Effector memory CD8-positive, alpha-beta T cell (primary cell): ENCODE data around the gene CDC27.

Source experiments
- ATAC-seq: fragments of 150-1000 bp; cut with Tn5 transposase; replicated peaks from 2 replicates; pipeline ENCODE4 v1.10.0; 2021; ENCODE audit warnings: mild to moderate bottlenecking, moderate library complexity
- DNase-seq, 3 experiments: peaks; one replicate each; pipeline ENCODE4 v3.0.0; 2021
- H3K27ac Mint-ChIP-seq, 2 donors: one replicate each; pipeline ENCODE4 v1.8.0; 2022; ENCODE audit warnings: mild to moderate bottlenecking in 2 of 2, mixed read lengths in 2 of 2, moderate library complexity in 2 of 2
- H3K27me3 Mint-ChIP-seq, 2 donors: one replicate each; pipeline ENCODE4 v1.8.0; 2022; ENCODE audit warnings: mixed read lengths in 2 of 2
- H3K36me3 Mint-ChIP-seq: one replicate; pipeline ENCODE4 v1.8.0; 2022; ENCODE audit warnings: mild to moderate bottlenecking, moderate library complexity, mixed read lengths; ENCODE audit not compliant: insufficient read depth
- H3K4me1 Mint-ChIP-seq, 2 donors: one replicate each; pipeline ENCODE4 v1.8.0; 2022; ENCODE audit warnings: low read depth in 2 of 2, mixed read lengths in 2 of 2
- H3K4me3 Mint-ChIP-seq, 2 donors: one replicate each; pipeline ENCODE4 v1.8.0; 2022; ENCODE audit warnings: mild to moderate bottlenecking in 2 of 2, mixed read lengths in 2 of 2, moderate library complexity in 2 of 2
- H3K9me3 Mint-ChIP-seq, 2 donors: one replicate each; pipeline ENCODE4 v1.8.0; 2022; ENCODE audit warnings: mixed read lengths in 2 of 2

The CDC27 gene

GRCh38 chr17:47214931-47215330 lies 25.8 kb upstream of the CDC27 start:
- no peak overlapping the region for H3K27ac Mint-ChIP-seq
- H3K4me3 Mint-ChIP-seq = no peak overlapping the region
- DNase-seq = no peak
- H3K9me3 Mint-ChIP-seq = no peaks in the 10 kb centered on the region
- no peak for ATAC-seq
- H3K4me1 Mint-ChIP-seq = peaks cover 21 to 22% of the 10 kb centered on the region in 2 donors
- H3K36me3 Mint-ChIP-seq = peaks cover 3% of the 10 kb centered on the region
- H3K27me3 Mint-ChIP-seq = no peaks in the 10 kb centered on the region

- H3K4me1 Mint-ChIP-seq = peaks cover 7 to 20% of the 10 kb centered on the region in 2 donors
- ATAC-seq (no peak), DNase-seq (no peak)
- H3K27me3 Mint-ChIP-seq = no peaks in the 10 kb centered on the region
- H3K36me3 Mint-ChIP-seq = peaks cover 3% of the 10 kb centered on the region
- no peak overlapping the region for H3K27ac Mint-ChIP-seq
- H3K4me3 Mint-ChIP-seq = no peak overlapping the region
- no peaks in the 10 kb centered on the region for H3K9me3 Mint-ChIP-seq
Observed at GRCh38 chr17:47213540-47213939, 24.4 kb upstream of the CDC27 start.

- peaks cover 8 to 16% of the 10 kb centered on the region in 2 donors for H3K4me1 Mint-ChIP-seq
- no peaks in the 10 kb centered on the region for H3K27me3 Mint-ChIP-seq
- no peak overlapping the region for H3K4me3 Mint-ChIP-seq
- H3K36me3 Mint-ChIP-seq = peaks cover 3% of the 10 kb centered on the region
- no peak for ATAC-seq
- DNase-seq = no peak
- no peaks in the 10 kb centered on the region for H3K9me3 Mint-ChIP-seq
- peak overlapping the region in 1 of 2 donors; percentile 14 for H3K27ac Mint-ChIP-seq
Observed at GRCh38 chr17:47212458-47212857, 23.4 kb upstream of the CDC27 start.

- peak overlapping the region; percentile 4 to 29 for H3K27ac Mint-ChIP-seq
- H3K27me3 Mint-ChIP-seq = no peaks in the 10 kb centered on the region
- peaks cover 13 to 21% of the 10 kb centered on the region in 2 donors for H3K4me1 Mint-ChIP-seq
Observed at GRCh38 chr17:47210779-47211178, 21.7 kb upstream of the CDC27 start.

GRCh38 chr17:47210105-47210504 lies 21.0 kb upstream of the CDC27 start:
- peaks cover 20 to 28% of the 10 kb centered on the region in 2 donors for H3K4me1 Mint-ChIP-seq
- no peak overlapping the region for H3K4me3 Mint-ChIP-seq
- H3K36me3 Mint-ChIP-seq = peaks cover 3% of the 10 kb centered on the region
- H3K27me3 Mint-ChIP-seq = no peaks in the 10 kb centered on the region
- H3K9me3 Mint-ChIP-seq = no peaks in the 10 kb centered on the region
- DNase-seq (no peak), ATAC-seq (no peak)
- no peak overlapping the region for H3K27ac Mint-ChIP-seq

More at GRCh38 chr17:47210779-47211178, 21.7 kb upstream of the CDC27 start:
- no peak overlapping the region for H3K4me3 Mint-ChIP-seq
- peaks cover 3% of the 10 kb centered on the region for H3K36me3 Mint-ChIP-seq
- DNase-seq = no peak
- H3K9me3 Mint-ChIP-seq = no peaks in the 10 kb centered on the region
- no peak for ATAC-seq

- H3K4me1 Mint-ChIP-seq = peaks cover 26 to 34% of the 10 kb centered on the region in 2 donors
- ATAC-seq (no peak), DNase-seq (no peak)
Observed at GRCh38 chr17:47209499-47209898, 20.4 kb upstream of the CDC27 start.

GRCh38 chr17:47208744-47209488 lies 19.8 kb upstream of the CDC27 start, which contains the start of gene MYL4:
Gene MYL4 (plus strand): TSS chr17:47209348. CDS start chr17:47209423, 75 bp downstream.
- ATAC-seq = no peak
- no peaks in the 10 kb centered on the region for H3K9me3 Mint-ChIP-seq
- H3K27me3 Mint-ChIP-seq = no peaks in the 10 kb centered on the region
- no peak within 1 kb of the TSS for H3K4me3 Mint-ChIP-seq
- H3K4me1 Mint-ChIP-seq = peaks cover 31 to 40% of the 10 kb centered on the region in 2 donors
- H3K27ac Mint-ChIP-seq = no peak within 1 kb of the TSS
- no peak for DNase-seq
- H3K36me3 Mint-ChIP-seq = peaks cover 3% of the 10 kb centered on the region

More at GRCh38 chr17:47209499-47209898, 20.4 kb upstream of the CDC27 start:
- H3K4me3 Mint-ChIP-seq = no peak overlapping the region
- H3K27me3 Mint-ChIP-seq = no peaks in the 10 kb centered on the region
- H3K9me3 Mint-ChIP-seq = no peaks in the 10 kb centered on the region
- H3K27ac Mint-ChIP-seq = no peak overlapping the region
- peaks cover 3% of the 10 kb centered on the region for H3K36me3 Mint-ChIP-seq

GRCh38 chr17:47207143-47208067 lies 18.3 kb upstream of the CDC27 start:
- Mint-ChIP-seq H3K4me3 (no peak overlapping the region), H3K4me1 (peaks cover 37 to 50% of the 10 kb centered on the region in 2 donors), H3K36me3 (peaks cover 3% of the 10 kb centered on the region), H3K27me3 (no peaks in the 10 kb centered on the region), H3K27ac (peak overlapping the region; percentile 57 to 95), H3K9me3 (no peaks in the 10 kb centered on the region)
- ATAC-seq (no peak), DNase-seq (no peak)

- peak; percentile 51 to 58 (median 53) for DNase-seq
- Mint-ChIP-seq H3K9me3 (no peaks in the 10 kb centered on the region), H3K27ac (peak overlapping the region; percentile 57 to 95), H3K4me1 (peaks cover 38 to 51% of the 10 kb centered on the region in 2 donors), H3K36me3 (no peaks in the 10 kb centered on the region), H3K27me3 (no peaks in the 10 kb centered on the region), H3K4me3 (peak overlapping the region; percentile 76 to 83)
- peak; percentile 75 for ATAC-seq
Observed at GRCh38 chr17:47205419-47205963, 16.4 kb upstream of the CDC27 start.

- Mint-ChIP-seq H3K36me3 (no peaks in the 10 kb centered on the region), H3K9me3 (no peaks in the 10 kb centered on the region), H3K4me3 (peak overlapping the region; percentile 76 to 83), H3K4me1 (peaks cover 40 to 52% of the 10 kb centered on the region in 2 donors), H3K27ac (peak overlapping the region; percentile 57 to 95), H3K27me3 (no peaks in the 10 kb centered on the region)
- peak; percentile 66 for ATAC-seq
- peak in 2 of 3 experiments; percentile 18 to 42 for DNase-seq
Observed at GRCh38 chr17:47204722-47205418, 15.8 kb upstream of the CDC27 start.

GRCh38 chr17:47203984-47204721 lies 15.1 kb upstream of the CDC27 start:
- no peaks in the 10 kb centered on the region for H3K36me3 Mint-ChIP-seq
- peaks cover 40 to 48% of the 10 kb centered on the region in 2 donors for H3K4me1 Mint-ChIP-seq
- H3K4me3 Mint-ChIP-seq = peak overlapping the region; percentile 76 to 83
- no peaks in the 10 kb centered on the region for H3K27me3 Mint-ChIP-seq
- H3K9me3 Mint-ChIP-seq = no peaks in the 10 kb centered on the region
- H3K27ac Mint-ChIP-seq = peak overlapping the region; percentile 57 to 95
- DNase-seq (peak; percentile 26 to 39 (median 31)), ATAC-seq (peak; percentile 61)

- no peak overlapping the region for H3K27ac Mint-ChIP-seq
- ATAC-seq (no peak), DNase-seq (no peak)
- no peaks in the 10 kb centered on the region for H3K9me3 Mint-ChIP-seq
- no peak overlapping the region for H3K4me3 Mint-ChIP-seq
- H3K36me3 Mint-ChIP-seq = no peaks in the 10 kb centered on the region
- H3K27me3 Mint-ChIP-seq = no peaks in the 10 kb centered on the region
- H3K4me1 Mint-ChIP-seq = peaks cover 29 to 35% of the 10 kb centered on the region in 2 donors
Observed at GRCh38 chr17:47201166-47201565, 12.1 kb upstream of the CDC27 start.
